ENCODE results near the gene TADA2B. TPM values are rescaled to one million over a fixed set of nuclear protein-coding genes. Genes with fewer than 3 reads are reported as not detected.

Gene TADA2B
- total RNA-seq, 1 donor from 2014 or later: 31.8 TPM

- ChIA-PET POLR2A (no interaction called here), CTCF (interaction anchor here (1.9 kb wide), 1 partner anchor 12 kb away, joined by 4 read pairs; the partner anchor contains the start of gene TADA2B)
- H3K4me3 Mint-ChIP-seq: no peak overlapping the region
- DNase-seq: no peak
- H3K9me3 Mint-ChIP-seq: no peaks in the 10 kb centered on the region
- H3K27me3 Mint-ChIP-seq: no peaks in the 10 kb centered on the region
- intact Hi-C loops (cut with micrococcal nuclease): no loop called here
- ATAC-seq (ENCODE audit: low read depth): no peak
- TF ChIP-seq CTCF (IDR thresholded peaks at IDR 0.05): no peak
- peaks cover 64% of the 10 kb centered on the region for H3K36me3 Mint-ChIP-seq (ENCODE audit: low read depth)
- H3K4me1 Mint-ChIP-seq: peaks cover 22% of the 10 kb centered on the region
- H3K27ac Mint-ChIP-seq: no peak overlapping the region
Observed at GRCh38 chr4:7055111-7055989, 12.2 kb downstream of the TADA2B start.

GRCh38 chr4:7055990-7056325 lies 12.8 kb downstream of the TADA2B start:
- Mint-ChIP-seq H3K4me3 (no peak overlapping the region), H3K9me3 (no peaks in the 10 kb centered on the region), H3K27me3 (no peaks in the 10 kb centered on the region), H3K4me1 (peaks cover 22% of the 10 kb centered on the region), H3K36me3 (ENCODE audit: low read depth) (peaks cover 70% of the 10 kb centered on the region), H3K27ac (no peak overlapping the region)
- no peak for ATAC-seq (ENCODE audit: low read depth)
- no peak for DNase-seq
- POLR2A ChIA-PET: interaction anchor here (0.7 kb wide), 1 partner anchor 69 kb away, joined by 3 read pairs; no protein-coding TSS in a partner anchor
- CTCF ChIA-PET: interaction anchor here (1.9 kb wide), 1 partner anchor 13 kb away, joined by 4 read pairs; the partner anchor contains the start of gene TADA2B
- intact Hi-C loops (cut with micrococcal nuclease): no loop called here
- no peak for TF ChIP-seq CTCF (IDR thresholded peaks at IDR 0.05)

GRCh38 chr4:7058792-7059191 lies 15.6 kb downstream of the TADA2B start:
- H3K27ac Mint-ChIP-seq: peak overlapping the region; percentile 56
- H3K27me3 Mint-ChIP-seq: no peaks in the 10 kb centered on the region
- H3K4me1 Mint-ChIP-seq: peaks cover 18% of the 10 kb centered on the region
- peaks cover 89% of the 10 kb centered on the region for H3K36me3 Mint-ChIP-seq (ENCODE audit: low read depth)
- ATAC-seq (ENCODE audit: low read depth) (peak; percentile 21), DNase-seq (no peak)
- intact Hi-C loops (cut with micrococcal nuclease): loop anchor here (2.0 kb wide), 1 partner anchor 16 kb away; the partner anchor contains the start of gene TADA2B
- H3K9me3 Mint-ChIP-seq: no peaks in the 10 kb centered on the region
- TF ChIP-seq CTCF (IDR thresholded peaks at IDR 0.05): no peak
- ChIA-PET CTCF (interaction anchor here (1.0 kb wide), 1 partner anchor 12 kb away, joined by 4 read pairs; no protein-coding TSS in a partner anchor), POLR2A (interaction anchor here (0.5 to 1.6 kb wide), 3 partner anchors 9 to 799 kb away, joined by 5 to 8 read pairs (median 5); partner anchors contain the start of gene GRPEL1)
- no peak overlapping the region for H3K4me3 Mint-ChIP-seq

GRCh38 chr4:7059662-7060061 lies 16.5 kb downstream of the TADA2B start:
- ATAC-seq (ENCODE audit: low read depth): no peak
- Mint-ChIP-seq H3K27ac (peak overlapping the region; percentile 25), H3K27me3 (no peaks in the 10 kb centered on the region), H3K4me3 (no peak overlapping the region), H3K4me1 (peaks cover 18% of the 10 kb centered on the region), H3K9me3 (no peaks in the 10 kb centered on the region), H3K36me3 (ENCODE audit: low read depth) (peaks cover 86% of the 10 kb centered on the region)
- CTCF ChIA-PET: interaction anchor here (1.5 kb wide), 1 partner anchor 85 kb away, joined by 3 read pairs; no protein-coding TSS in a partner anchor
- POLR2A ChIA-PET: interaction anchor here (1.4 kb wide), 1 partner anchor 8 kb away, joined by 5 read pairs; the partner anchor contains the start of gene GRPEL1
- TF ChIP-seq CTCF (IDR thresholded peaks at IDR 0.05): no peak
- intact Hi-C loops (cut with micrococcal nuclease): loop anchor here (2.0 to 10.0 kb wide), 2 partner anchors 17 to 485 kb away; partner anchors contain the start of genes MAN2B2 and TADA2B
- no peak for DNase-seq

Data from activated B cell treated with CpG ODN at 0.5 μM for 24 hours (primary cell).